NCI-H1105 treated with DMSO at 0.1 percent for 48 hours (cell line): ENCODE data around the gene FYTTD1.
A peak's percentile ranks its signal among the peaks of the same experiment; 100 is the strongest.

ENCODE experiments used
- DNase-seq: peaks from one replicate; lab custom pipeline; 2025; lab: John Stamatoyannopoulos, UW

FYTTD1 gene

DNA sequence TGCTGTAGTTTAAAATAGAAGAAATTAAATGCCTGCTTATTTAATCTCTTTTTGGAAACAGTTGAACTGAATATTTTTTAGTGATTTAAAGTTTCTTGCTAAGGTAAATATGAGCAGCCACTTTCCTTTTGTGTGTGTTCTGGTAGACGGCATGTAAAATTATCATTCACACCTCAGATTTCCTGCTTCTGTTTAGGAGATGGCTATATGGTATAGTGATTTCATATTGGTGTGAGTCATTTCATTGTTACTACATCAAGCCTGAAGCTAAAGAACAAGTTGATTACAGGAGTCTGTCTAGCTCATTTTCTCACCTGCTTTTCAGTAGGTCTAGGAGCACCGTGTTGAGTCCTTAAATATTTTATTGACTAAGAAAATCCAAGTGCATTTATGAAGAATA is 43.6 kb downstream of the FYTTD1 start:
- no peak for DNase-seq

DNA sequence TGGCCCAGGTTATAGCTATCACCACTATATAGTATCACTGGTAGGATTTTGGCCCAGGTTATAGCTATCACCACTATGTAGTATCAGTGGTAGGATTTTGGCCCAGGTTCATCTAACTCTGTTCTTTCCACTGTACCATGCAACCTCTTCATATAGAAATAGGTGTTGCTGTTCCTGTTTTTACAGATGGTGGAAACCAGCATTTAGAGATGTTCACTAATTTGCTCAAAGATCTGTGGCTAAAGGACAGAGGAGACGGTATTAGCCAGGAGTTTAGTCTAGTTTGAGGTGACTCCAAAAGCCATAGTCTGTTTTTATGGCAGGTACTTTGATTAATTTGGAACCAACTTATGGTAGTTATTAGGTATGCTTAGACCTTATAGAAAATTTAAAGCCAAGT is 44.4 kb downstream of the FYTTD1 start:
- DNase-seq = no peak

DNA sequence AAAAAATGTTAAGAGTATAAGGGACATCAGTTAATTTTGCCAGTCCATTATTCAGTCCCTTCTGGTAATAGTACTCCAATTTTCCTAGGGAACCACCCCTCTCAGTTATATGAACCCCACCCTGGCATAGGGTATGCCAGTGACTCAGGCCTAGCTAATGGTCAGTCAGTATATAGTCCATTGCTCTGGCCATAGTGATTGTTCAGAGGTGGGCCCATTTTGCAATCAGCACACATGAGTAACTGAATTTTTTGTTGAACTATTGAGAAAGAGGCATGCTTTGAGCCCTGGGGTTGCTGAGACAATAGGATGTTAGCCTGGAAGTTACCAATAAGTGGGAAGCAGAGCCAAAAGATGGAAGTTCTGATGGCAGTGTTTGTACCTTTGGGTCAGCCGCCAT is 45.5 kb downstream of the FYTTD1 start:
- no peak for DNase-seq

DNA sequence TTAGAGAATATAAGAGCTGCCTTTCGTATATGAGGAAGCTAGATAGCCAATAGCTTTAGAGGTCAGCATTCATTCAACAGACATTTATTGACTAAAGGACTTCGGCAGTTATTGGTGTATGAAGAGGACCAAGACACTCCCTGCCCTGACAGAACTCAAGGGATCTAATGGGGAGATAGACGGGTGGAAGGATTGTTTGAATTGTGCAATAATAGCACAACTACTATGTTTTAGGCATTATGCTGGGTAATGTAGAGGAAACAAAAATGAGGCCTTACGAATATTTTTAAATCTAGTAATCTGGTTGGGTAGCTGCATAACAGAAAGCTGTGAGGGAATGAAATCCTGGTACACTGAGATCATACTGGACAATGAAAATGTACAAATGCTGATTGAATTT is 46.4 kb downstream of the FYTTD1 start:
- no peak for DNase-seq

GRCh38 chr3:197798863-197799262 is 49.2 kb downstream of the FYTTD1 start:
- DNase-seq = no peak

GRCh38 chr3:197800379-197800778 is 50.7 kb downstream of the FYTTD1 start:
- no peak for DNase-seq

- peak; percentile 32 for DNase-seq
These were observed 52.5 kb downstream of the FYTTD1 start for GRCh38 chr3:197801891-197802778.

DNA sequence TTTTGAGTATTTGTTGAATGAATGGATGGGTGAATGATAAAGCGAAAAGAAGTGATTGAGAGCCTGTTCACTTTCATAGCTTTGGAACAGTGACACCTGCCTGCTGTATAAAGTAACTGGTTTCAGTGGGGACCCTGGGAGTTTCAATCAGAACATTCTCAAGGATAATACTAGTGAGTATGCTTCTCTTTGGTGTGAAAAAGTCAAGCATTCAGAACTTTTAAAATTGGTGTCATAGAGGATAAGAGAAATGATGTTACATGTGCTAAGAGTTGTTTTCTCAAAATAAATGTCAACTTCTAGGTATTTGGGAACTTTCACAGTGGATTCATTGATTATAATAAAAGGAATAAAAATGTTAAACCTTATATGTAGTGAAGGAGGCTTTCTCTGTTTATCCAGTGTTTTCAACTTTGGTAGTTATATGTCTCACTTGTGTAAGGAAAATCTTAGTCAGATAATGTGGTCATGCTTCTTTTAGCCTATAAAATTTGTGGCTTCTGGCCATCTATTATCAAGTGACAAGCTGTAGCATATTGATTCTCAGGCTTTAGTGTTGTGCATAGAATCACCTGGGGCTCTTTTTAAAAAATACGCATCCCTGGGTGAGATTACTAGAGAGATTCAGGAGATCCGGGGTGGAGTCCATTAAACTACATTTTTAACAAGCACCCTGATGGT is 53.2 kb downstream of the FYTTD1 start:
- DNase-seq = no peak

DNA sequence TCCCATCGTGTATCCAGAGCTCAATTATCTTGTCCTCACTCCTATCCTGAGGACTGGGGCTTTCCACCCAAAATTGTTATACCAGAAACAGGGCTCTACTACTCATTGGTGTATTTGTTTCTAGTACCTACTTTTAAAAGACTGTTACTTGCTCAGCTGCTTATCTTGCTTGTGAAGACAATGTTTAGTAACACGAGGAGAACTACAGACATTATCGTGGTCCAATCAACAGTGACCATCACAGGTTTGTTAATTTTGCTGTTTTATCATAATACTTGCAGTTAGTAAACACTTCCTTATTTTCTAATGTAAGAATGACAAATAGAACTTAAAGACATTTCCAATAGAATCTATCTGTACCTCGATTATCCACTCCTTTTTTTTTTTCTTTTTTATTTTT is 54.8 kb downstream of the FYTTD1 start:
- no peak for DNase-seq

GRCh38 chr3:197807969-197808587 is 58.4 kb downstream of the FYTTD1 start:
- DNase-seq = no peak

DNA sequence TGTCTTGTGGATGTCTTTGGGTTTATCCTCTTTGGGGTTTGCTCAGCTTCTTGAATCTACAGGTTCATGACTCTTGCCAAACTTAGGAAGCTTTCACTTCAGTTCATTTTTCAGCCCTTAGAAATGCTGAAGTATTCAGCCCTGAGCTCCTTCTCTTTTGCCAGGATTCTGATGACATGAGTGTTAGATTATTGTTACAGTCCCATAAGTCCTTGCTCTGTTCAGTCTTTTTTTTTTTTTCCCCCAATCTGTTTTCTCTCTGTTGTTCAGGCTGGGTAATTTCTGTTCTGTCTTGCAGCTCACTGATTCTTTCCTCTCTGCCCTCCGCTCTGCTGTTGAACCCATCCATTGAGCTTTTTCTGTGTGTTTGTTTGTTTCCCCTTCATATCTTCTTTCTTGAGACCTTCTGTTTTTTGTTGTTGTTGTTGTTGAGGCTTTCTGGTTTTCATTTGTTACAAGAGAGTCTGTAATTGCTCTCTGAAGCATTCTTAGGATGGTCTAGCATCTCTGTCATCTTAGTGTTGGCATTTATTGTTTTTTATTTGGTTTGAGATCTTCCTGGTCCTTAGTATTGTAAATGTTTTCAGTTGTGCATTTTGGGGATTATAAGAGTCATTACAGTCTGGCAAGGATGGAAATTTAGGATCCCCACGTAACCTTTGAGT is 59.8 kb downstream of the FYTTD1 start:
- DNase-seq = no peak

GRCh38 chr3:197810901-197811300 is 61.2 kb downstream of the FYTTD1 start:
- no peak for DNase-seq

DNA sequence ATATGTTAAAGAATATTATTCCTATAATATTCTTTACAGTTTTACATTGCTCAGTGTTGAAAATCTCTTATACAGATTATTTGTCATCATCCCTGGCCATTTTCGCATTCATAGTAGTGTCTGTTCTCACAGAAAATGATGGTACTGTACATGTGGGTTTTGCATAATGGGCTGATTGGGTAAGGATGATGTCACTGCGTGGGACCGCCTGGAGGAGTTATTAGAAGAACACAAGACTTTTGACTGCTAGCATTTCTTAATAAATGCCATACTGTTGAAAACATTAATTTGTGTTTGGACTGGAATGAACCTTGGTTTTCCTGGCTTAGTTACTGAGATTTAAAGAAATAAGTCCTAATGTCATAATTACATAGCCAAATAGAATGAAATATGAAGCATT is 61.7 kb downstream of the FYTTD1 start:
- no peak for DNase-seq

- no peak for DNase-seq
These were observed 64.7 kb downstream of the FYTTD1 start for GRCh38 chr3:197814372-197814771.

- no peak for DNase-seq
These were observed 71.1 kb downstream of the FYTTD1 start for GRCh38 chr3:197820550-197821335.

DNA sequence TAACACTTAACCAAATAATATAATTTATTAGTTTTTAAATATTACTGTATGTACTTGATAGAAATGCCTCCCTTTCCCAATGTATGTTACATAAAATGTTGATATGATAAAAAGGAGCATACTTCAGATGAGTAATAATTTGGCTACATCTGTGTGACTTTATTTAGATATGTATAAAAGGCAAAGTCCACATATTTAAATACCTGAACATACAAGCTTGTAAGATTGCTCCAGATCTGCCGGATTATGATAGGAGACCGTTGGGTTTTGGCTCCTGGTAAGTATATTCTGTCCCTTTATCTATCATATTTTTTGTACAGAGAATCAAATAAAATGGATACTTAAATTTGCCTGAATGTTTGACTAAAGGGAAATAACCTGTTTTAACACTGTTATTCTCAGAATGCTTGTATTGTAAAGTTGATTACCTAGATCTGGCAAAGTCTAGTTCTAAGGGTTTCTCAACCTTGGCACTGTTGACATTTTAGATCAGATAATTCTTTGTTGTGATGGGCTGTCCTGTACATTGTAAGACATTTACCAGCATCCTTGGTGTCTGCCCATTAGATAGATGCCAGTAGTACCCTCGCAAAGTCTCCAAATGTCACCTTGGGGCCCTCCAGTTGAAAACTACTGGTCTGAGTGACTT is 79.8 kb downstream of the FYTTD1 start:
- DNase-seq = no peak

DNA sequence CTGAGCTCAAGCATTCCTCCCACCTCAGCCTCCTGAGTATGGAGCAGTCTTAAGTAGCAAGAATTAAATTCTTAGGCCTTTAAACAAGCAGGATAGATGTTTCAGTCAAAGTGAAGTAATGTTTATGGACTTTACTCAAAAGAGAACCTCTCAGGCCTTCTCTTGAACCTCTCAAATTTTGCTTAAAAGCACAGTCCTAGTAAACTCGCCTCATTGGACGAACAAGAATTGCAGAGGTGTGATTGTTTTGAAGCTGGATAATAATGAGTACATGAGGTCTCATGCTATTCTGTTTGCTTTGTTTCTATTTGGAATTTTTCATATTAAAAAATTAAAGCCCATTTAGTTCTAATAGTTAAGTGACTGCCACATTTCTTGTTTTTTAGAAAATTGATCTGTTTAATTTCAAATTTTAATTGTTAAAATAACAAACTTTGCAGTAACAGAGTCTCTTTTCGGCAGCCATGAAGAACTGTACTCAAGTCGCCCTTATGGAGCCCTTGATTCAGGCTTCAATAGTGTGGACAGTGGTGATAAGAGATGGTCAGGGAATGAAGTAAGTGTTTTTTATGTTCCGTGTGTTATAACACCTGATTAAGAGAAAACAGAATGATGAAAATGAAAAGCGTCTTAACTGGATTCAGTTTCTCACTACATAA is 80.8 kb downstream of the FYTTD1 start:
- DNase-seq = no peak

DNA sequence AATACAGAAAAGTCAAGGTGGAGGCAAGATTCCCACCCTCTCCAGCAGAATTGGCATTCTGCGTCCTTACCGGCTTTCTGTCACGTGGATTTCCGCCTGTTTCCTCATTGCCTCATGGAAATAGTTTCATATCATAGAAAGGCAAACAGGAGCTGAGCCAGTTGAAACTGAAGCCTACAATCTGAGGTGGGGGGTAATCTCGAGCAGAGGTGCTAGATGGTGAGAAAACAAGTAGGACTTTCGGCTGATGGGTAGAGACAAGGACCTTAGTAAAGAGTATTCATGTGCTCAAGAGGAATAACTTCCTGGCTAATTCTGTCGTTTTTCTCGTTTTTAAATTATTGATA is 81.3 kb downstream of the FYTTD1 start:
- DNase-seq = no peak

- no peak for DNase-seq
These were observed 84.4 kb downstream of the FYTTD1 start for GRCh38 chr3:197833930-197834715.

DNA sequence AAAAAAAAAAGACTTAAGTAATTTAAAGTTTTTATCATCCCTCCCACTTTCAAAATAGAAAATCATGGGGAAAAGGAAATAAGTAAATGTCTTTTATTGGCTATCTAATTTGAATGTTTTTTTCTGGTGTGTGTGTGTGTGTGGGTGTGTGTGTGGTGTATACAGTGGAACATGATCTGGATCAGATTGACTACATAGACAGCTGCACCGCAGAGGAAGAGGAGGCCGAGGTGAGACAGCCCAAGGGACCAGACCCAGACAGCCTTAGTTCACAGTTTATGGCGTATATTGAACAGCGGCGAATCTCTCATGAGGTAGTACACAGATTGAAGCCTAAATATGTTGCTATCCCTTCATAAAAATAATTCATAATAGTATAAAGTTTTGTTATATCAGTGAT is 85.8 kb downstream of the FYTTD1 start:
- DNase-seq = no peak
